A549 (cell line): ENCODE results near the gene LRRC74A.

Experiments
- CEBPB ChIP-seq, 2 experiments: fragments of >200 bp in 1 of 2; sonication (Bioruptor Twin) in 1 of 2; formaldehyde crosslinking in 1 of 2; IDR thresholded peaks; 2 replicates each; pipeline ENCODE4 v1.6.1; 2012 to 2016
- CHD2 ChIP-seq: fragments of 150-350 bp; IDR thresholded peaks from 2 replicates; pipeline ENCODE4 v1.6.1; 2014; ENCODE audit warnings: low read length; ENCODE audit not compliant: partially characterized antibody
- EHMT2 ChIP-seq: fragments of 200-600 bp; sonication (generic); IDR thresholded peaks from 2 replicates; pipeline ENCODE4 v1.6.1; 2016; ENCODE audit warnings: antibody characterized with exemption, low read depth, mild to moderate bottlenecking, moderate library complexity
- EP300 ChIP-seq, 2 experiments: fragments of >200 bp; sonication (Bioruptor Twin); formaldehyde crosslinking; IDR thresholded peaks; 2 replicates in 1 of 2; 3 replicates in 1 of 2; pipeline ENCODE4 v1.6.1; 2016 to 2017
- POLR2A ChIP-seq: IDR thresholded peaks from 2 replicates; pipeline ENCODE4 v1.6.1; 2012; ENCODE audit warnings: mild to moderate bottlenecking, low read length
- RAD21 ChIP-seq, 2 experiments: fragments of >200 bp in 1 of 2; sonication (Bioruptor Twin) in 1 of 2; formaldehyde crosslinking in 1 of 2; IDR thresholded peaks in 1 of 2; conservative IDR thresholded peaks in 1 of 2; 2 replicates in 1 of 2; 3 replicates in 1 of 2; pipeline ENCODE4 v1.6.1; 2012 to 2018; ENCODE audit warnings: inconsistent platforms in 1 of 2
- RCOR1 ChIP-seq: fragments of 150-350 bp; IDR thresholded peaks from 2 replicates; pipeline ENCODE4 v1.6.1; 2014; ENCODE audit warnings: antibody characterized with exemption, low read length, low read depth
- TF ChIP-seq, protein P1 (sequence below): fragments of >200 bp; sonication (Bioruptor Twin); formaldehyde crosslinking; IDR thresholded peaks from 3 replicates; pipeline ENCODE4 v1.5.1; 2016
- TF ChIP-seq, protein P2 (sequence below): fragments of 450-650 bp; IDR thresholded peaks from 2 replicates; pipeline ENCODE4 v1.6.1; 2014; ENCODE audit warnings: antibody characterized with exemption

DNA sequence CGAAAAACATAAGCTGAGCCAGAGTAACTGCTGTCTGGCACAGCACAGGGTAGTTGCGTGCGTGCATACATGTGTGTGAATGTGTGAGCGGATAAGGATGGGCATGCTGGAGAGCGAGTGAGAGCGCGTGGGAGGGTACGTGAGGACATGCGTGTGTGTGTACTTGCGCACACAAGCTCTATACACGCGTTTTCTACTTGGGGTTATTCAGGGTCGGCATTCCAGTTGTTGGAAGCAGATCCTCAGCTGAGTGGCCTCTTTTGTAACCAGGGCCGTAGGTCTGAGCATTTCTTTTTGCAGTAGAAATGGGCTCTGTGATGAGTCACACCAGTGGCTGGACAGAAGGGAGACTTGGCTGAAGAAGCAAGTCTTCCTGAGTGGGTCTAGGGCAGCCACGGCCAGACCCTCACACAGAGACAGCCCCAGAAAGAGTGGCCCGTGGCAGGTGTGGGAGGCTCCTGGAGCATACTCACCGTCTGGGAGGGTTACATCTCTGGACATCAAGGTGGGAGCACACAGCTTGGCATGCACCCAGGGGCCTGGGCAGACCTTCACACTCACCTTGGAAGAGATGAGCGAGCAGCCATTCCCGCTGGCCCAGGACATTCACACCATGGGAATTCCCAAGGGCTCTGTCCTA lies 78.0 kb downstream of the LRRC74A start:
- TF ChIP-seq RAD21 (conservative IDR thresholded peaks at IDR 0.05 in 1 of 2, IDR thresholded peaks at IDR 0.05 in 1 of 2): no peak
- no peak for TF ChIP-seq CHD2
- no peak for TF ChIP-seq EHMT2
- TF ChIP-seq, protein P1, sequence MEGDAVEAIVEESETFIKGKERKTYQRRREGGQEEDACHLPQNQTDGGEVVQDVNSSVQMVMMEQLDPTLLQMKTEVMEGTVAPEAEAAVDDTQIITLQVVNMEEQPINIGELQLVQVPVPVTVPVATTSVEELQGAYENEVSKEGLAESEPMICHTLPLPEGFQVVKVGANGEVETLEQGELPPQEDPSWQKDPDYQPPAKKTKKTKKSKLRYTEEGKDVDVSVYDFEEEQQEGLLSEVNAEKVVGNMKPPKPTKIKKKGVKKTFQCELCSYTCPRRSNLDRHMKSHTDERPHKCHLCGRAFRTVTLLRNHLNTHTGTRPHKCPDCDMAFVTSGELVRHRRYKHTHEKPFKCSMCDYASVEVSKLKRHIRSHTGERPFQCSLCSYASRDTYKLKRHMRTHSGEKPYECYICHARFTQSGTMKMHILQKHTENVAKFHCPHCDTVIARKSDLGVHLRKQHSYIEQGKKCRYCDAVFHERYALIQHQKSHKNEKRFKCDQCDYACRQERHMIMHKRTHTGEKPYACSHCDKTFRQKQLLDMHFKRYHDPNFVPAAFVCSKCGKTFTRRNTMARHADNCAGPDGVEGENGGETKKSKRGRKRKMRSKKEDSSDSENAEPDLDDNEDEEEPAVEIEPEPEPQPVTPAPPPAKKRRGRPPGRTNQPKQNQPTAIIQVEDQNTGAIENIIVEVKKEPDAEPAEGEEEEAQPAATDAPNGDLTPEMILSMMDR: no peak
- TF ChIP-seq, protein P2, sequence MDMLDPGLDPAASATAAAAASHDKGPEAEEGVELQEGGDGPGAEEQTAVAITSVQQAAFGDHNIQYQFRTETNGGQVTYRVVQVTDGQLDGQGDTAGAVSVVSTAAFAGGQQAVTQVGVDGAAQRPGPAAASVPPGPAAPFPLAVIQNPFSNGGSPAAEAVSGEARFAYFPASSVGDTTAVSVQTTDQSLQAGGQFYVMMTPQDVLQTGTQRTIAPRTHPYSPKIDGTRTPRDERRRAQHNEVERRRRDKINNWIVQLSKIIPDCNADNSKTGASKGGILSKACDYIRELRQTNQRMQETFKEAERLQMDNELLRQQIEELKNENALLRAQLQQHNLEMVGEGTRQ: no peak
- TF ChIP-seq CEBPB (IDR thresholded peaks at IDR 0.05): peak in 1 of 2 experiments; percentile 36; a peak in 1 of 4 replicates
- no peak for TF ChIP-seq EP300 (IDR thresholded peaks at IDR 0.05)
- no peak for TF ChIP-seq POLR2A
- TF ChIP-seq RCOR1: no peak
